ENCODE measurements around the gene ARFRP1. TPM values are rescaled to one million over a fixed set of nuclear protein-coding genes. Genes with fewer than 3 reads are reported as not detected.

ARFRP1 gene
- total and polyA plus RNA-seq, 2 of the 13 experiments (the other 11 are each of a cell fraction or from before 2014, with no cell fraction given), result 32.0 to 51.1 TPM

- peak; percentile 65; the same call in 1 of the 2 replicates for TF ChIP-seq HNF1A (IDR thresholded peaks at IDR 0.05; ENCODE audit: low read depth)
- TF ChIP-seq HNF1A (CRISPR knock-in tag; IDR thresholded peaks at IDR 0.05; ENCODE audit: borderline replicate concordance), result peak; percentile 90
- peak; percentile 62; the same call in 1 of the 2 replicates for TF ChIP-seq ZNF766 (CRISPR knock-in tag; IDR thresholded peaks at IDR 0.05; ENCODE audit: borderline replicate concordance)
- TF ChIP-seq ELK4 (CRISPR knock-in tag; IDR thresholded peaks at IDR 0.05; ENCODE audit: borderline replicate concordance), result 0 out of 2 replicates have a peak, but pooled peaks have one; percentile 68
- TF ChIP-seq RFXAP (CRISPR knock-in tag; IDR thresholded peaks at IDR 0.05; ENCODE audit: borderline replicate concordance), result peak; percentile 61
- TF ChIP-seq ZNF556 (CRISPR knock-in tag; IDR thresholded peaks at IDR 0.05; ENCODE audit: borderline replicate concordance), result peak; percentile 99
- peak; percentile 96 for TF ChIP-seq HIC2 (CRISPR knock-in tag; IDR thresholded peaks at IDR 0.05; ENCODE audit: low read depth)
- TF ChIP-seq ATF1 (CRISPR knock-in tag; IDR thresholded peaks at IDR 0.05), result no peak
- peak; percentile 67; the same call in 1 of the 2 replicates for TF ChIP-seq PHF21A (CRISPR knock-in tag; IDR thresholded peaks at IDR 0.05)
- TF ChIP-seq BORCS8-MEF2B (CRISPR knock-in tag; IDR thresholded peaks at IDR 0.05), result peak; percentile 98
- TF ChIP-seq ZNF678 (CRISPR knock-in tag; IDR thresholded peaks at IDR 0.05), result peak; percentile 99
- no peak; the same call in 1 of the 2 replicates for TF ChIP-seq PCBP1 (IDR thresholded peaks at IDR 0.05; ENCODE audit: borderline replicate concordance, low read depth, low read length)
- no peak for TF ChIP-seq ZKSCAN1 (IDR thresholded peaks at IDR 0.05; ENCODE audit: low read length)
- TF ChIP-seq TEF (CRISPR knock-in tag; IDR thresholded peaks at IDR 0.05), result no peak; the same call in 1 of the 2 replicates
These were observed 30.3 kb upstream of the ARFRP1 start (continued) for GRCh38 chr20:63737945-63738686.
